ENCODE measurements around the gene DNAJC5. TPM values are rescaled to one million over a fixed set of nuclear protein-coding genes. Genes with fewer than 3 reads are reported as not detected.

The DNAJC5 gene
- total RNA-seq, 1 experiment from 2014 or later: 28.5 TPM

GRCh38 chr20:63892402-63892801 is 2.5 kb upstream of the DNAJC5 start (continued):
- TF ChIP-seq ERG (CRISPR knock-in tag; IDR thresholded peaks at IDR 0.05) (no peak), KAT7 (CRISPR knock-in tag; IDR thresholded peaks at IDR 0.05; ENCODE audit: borderline replicate concordance) (no peak), ZNF423 (CRISPR knock-in tag; IDR thresholded peaks at IDR 0.05) (no peak), ZSCAN18 (CRISPR knock-in tag; IDR thresholded peaks at IDR 0.05) (no peak), E2F1 (CRISPR knock-in tag; IDR thresholded peaks at IDR 0.05) (no peak)

- Mint-ChIP-seq H3K36me3 (peaks cover 21% of the 10 kb centered on the region), H3K4me3 (peak overlapping the region; percentile 73), H3K27me3 (ENCODE audit: low read depth) (no peaks in the 10 kb centered on the region), H3K4me1 (peaks cover 15% of the 10 kb centered on the region), H3K27ac (peak overlapping the region; percentile 51; the same call in 1 of the 2 replicates), H3K9me3 (no peaks in the 10 kb centered on the region)
- ChIA-PET CTCF (interaction anchor here (1.1 to 4.2 kb wide), 7 partner anchors 29 to 163 kb away, joined by 3 to 20 read pairs (median 5); partner anchors contain the start of genes PRPF6 and TPD52L2), POLR2A (interaction anchor here (1.5 to 1.9 kb wide), 2 partner anchors 29 to 252 kb away, joined by 3 to 8 read pairs; partner anchors contain the start of gene TPD52L2)
- TF ChIP-seq ZNF532 (CRISPR knock-in tag; IDR thresholded peaks at IDR 0.05; ENCODE audit: borderline replicate concordance) (no peak), ZMAT4 (CRISPR knock-in tag; IDR thresholded peaks at IDR 0.05) (no peak), RORB (CRISPR knock-in tag; IDR thresholded peaks at IDR 0.05) (no peak)
- DNase-seq (ENCODE audit: low spot score): no peak
- ATAC-seq: no peak
Observed at GRCh38 chr20:63893999-63894357, 948 bp upstream of the DNAJC5 start.

- no peak for DNase-seq (ENCODE audit: low spot score)
- Mint-ChIP-seq H3K27me3 (ENCODE audit: low read depth) (no peaks in the 10 kb centered on the region), H3K27ac (peak overlapping the region; percentile 81), H3K9me3 (no peaks in the 10 kb centered on the region), H3K4me3 (peak overlapping the region; percentile 87), H3K36me3 (peaks cover 9% of the 10 kb centered on the region), H3K4me1 (peaks cover 15% of the 10 kb centered on the region)
- CTCF ChIA-PET: interaction anchor here (1.2 to 4.2 kb wide), 6 partner anchors 38 to 162 kb away, joined by 3 to 20 read pairs (median 6); partner anchors contain the start of gene SAMD10
- POLR2A ChIA-PET: interaction anchor here (1.5 to 1.9 kb wide), 2 partner anchors 30 to 254 kb away, joined by 3 to 8 read pairs; partner anchors contain the start of gene TPD52L2
- peak; percentile 55 for ATAC-seq
- TF ChIP-seq TP53 (CRISPR knock-in tag; IDR thresholded peaks at IDR 0.05) (no peak), ZNF532 (CRISPR knock-in tag; IDR thresholded peaks at IDR 0.05; ENCODE audit: borderline replicate concordance) (no peak), E2F4 (CRISPR knock-in tag; IDR thresholded peaks at IDR 0.05; ENCODE audit: borderline replicate concordance, low read depth) (no peak), IRF2 (CRISPR knock-in tag; IDR thresholded peaks at IDR 0.05; ENCODE audit: borderline replicate concordance, low read depth) (no peak), SMAD4 (CRISPR knock-in tag; IDR thresholded peaks at IDR 0.05) (no peak), JUN (CRISPR knock-in tag; IDR thresholded peaks at IDR 0.05) (no peak), NR2C2 (CRISPR knock-in tag; IDR thresholded peaks at IDR 0.05) (no peak), CREB1 (CRISPR knock-in tag; IDR thresholded peaks at IDR 0.05) (no peak), ZNF671 (CRISPR knock-in tag; IDR thresholded peaks at IDR 0.05) (no peak), JAZF1 (CRISPR knock-in tag; IDR thresholded peaks at IDR 0.05) (no peak), GTF2I (CRISPR knock-in tag; conservative IDR thresholded peaks at IDR 0.05) (no peak)
Observed at GRCh38 chr20:63895202-63895951, 451 bp downstream of the DNAJC5 start.
